Loucy (cell line): ENCODE measurements around the gene CPHXL.

Experiments used
- H2AFZ ChIP-seq: fragments of 200-600 bp; sonication (generic); 2 replicates; pipeline ENCODE4 v1.6.0; 2016; ENCODE audit warnings: antibody characterized with exemption, mild to moderate bottlenecking, low read length, moderate library complexity
- H3F3A ChIP-seq: fragments of 200-600 bp; 2 replicates; pipeline ENCODE4 v1.6.0; 2016; ENCODE audit warnings: antibody characterized with exemption, low read depth, mild to moderate bottlenecking
- H3K27me3 ChIP-seq: fragments of 200-600 bp; sonication (generic); 2 replicates; pipeline ENCODE4 v1.6.1; 2014; ENCODE audit warnings: low read length, mild to moderate bottlenecking; ENCODE audit not compliant: insufficient read depth, poor library complexity, severe bottlenecking
- H3K36me3 ChIP-seq: fragments of 200-600 bp; sonication (generic); 2 replicates; pipeline ENCODE4 v1.6.1; 2016; ENCODE audit warnings: low read length; ENCODE audit not compliant: insufficient read depth
- H3K4me1 ChIP-seq: fragments of 200-600 bp; sonication (generic); 2 replicates; pipeline ENCODE4 v1.5.1; 2014; ENCODE audit warnings: low read length, mild to moderate bottlenecking; ENCODE audit not compliant: insufficient read depth, poor library complexity, severe bottlenecking
- H3K4me2 ChIP-seq: fragments of 200-600 bp; sonication (generic); 2 replicates; pipeline ENCODE4 v1.6.0; 2014; ENCODE audit warnings: antibody characterized with exemption, low read length, low read depth, mild to moderate bottlenecking; ENCODE audit not compliant: poor library complexity, severe bottlenecking
- H3K4me3 ChIP-seq: fragments of 200-600 bp; sonication (generic); 2 replicates; pipeline ENCODE4 v1.5.1; 2014; ENCODE audit warnings: low read length, mild to moderate bottlenecking, mixed read lengths; ENCODE audit not compliant: poor library complexity, severe bottlenecking
- H3K79me2 ChIP-seq: fragments of 200-600 bp; sonication (generic); 2 replicates; pipeline ENCODE4 v1.6.1; 2014; ENCODE audit warnings: low read length; ENCODE audit not compliant: insufficient read depth
- H3K9ac ChIP-seq: fragments of 200-600 bp; sonication (generic); 2 replicates; pipeline ENCODE4 v1.6.0; 2014; ENCODE audit warnings: mild to moderate bottlenecking, low read depth, low read length, moderate library complexity; ENCODE audit not compliant: poor library complexity, severe bottlenecking
- H3K9me2 ChIP-seq: fragments of 200-600 bp; sonication (generic); replicated peaks from 2 replicates; pipeline ENCODE4 v1.6.1; 2016; ENCODE audit warnings: low read depth, low read length, mixed read lengths
- H3K9me3 ChIP-seq: fragments of 200-600 bp; sonication (generic); 2 replicates; pipeline ENCODE4 v1.6.1; 2014; ENCODE audit warnings: mild to moderate bottlenecking, antibody characterized with exemption, low read length, low read depth; ENCODE audit not compliant: insufficient read depth
- H4K20me1 ChIP-seq: fragments of 200-600 bp; sonication (generic); 2 replicates; pipeline ENCODE4 v1.6.0; 2014; ENCODE audit warnings: antibody characterized with exemption, low read length, mild to moderate bottlenecking; ENCODE audit not compliant: insufficient read depth, poor library complexity, severe bottlenecking
- CTCF ChIP-seq: fragments of 200-600 bp; sonication (generic); conservative IDR thresholded peaks from 2 replicates; pipeline ENCODE4 v1.5.1; 2014; ENCODE audit warnings: mild to moderate bottlenecking, antibody characterized with exemption, low read length
- EZH2phosphoT487 ChIP-seq: fragments of 200-600 bp; IDR thresholded peaks from 2 replicates; pipeline ENCODE4 v1.6.1; 2018; ENCODE audit warnings: antibody characterized with exemption, mild to moderate bottlenecking, moderate library complexity, borderline replicate concordance

CPHXL gene

GRCh38 chr16:75703306-75703705 is 23.0 kb downstream of the CPHXL start:
- no peaks in the 10 kb centered on the region for H3K9me2 ChIP-seq
- no peaks in the 10 kb centered on the region for H3K36me3 ChIP-seq
- H3K4me3 ChIP-seq, result no peak overlapping the region

GRCh38 chr16:75702242-75702641 is 24.0 kb downstream of the CPHXL start:
- no peaks in the 10 kb centered on the region for H3K27me3 ChIP-seq
- no peaks in the 10 kb centered on the region for H3K9me2 ChIP-seq
- no peak overlapping the region for H3K4me2 ChIP-seq
- no peak overlapping the region for H3K4me3 ChIP-seq
- no peaks in the 10 kb centered on the region for H4K20me1 ChIP-seq
- H3K36me3 ChIP-seq, result no peaks in the 10 kb centered on the region
- H3K79me2 ChIP-seq, result no peaks in the 10 kb centered on the region
- no peak overlapping the region for H3K9ac ChIP-seq
- no peaks in the 10 kb centered on the region for H3F3A ChIP-seq
- TF ChIP-seq EZH2phosphoT487, result no peak
- TF ChIP-seq CTCF, result no peak
- no peaks in the 10 kb centered on the region for H3K4me1 ChIP-seq
- H3K9me3 ChIP-seq, result no peaks in the 10 kb centered on the region
- no peak overlapping the region for H2AFZ ChIP-seq

More at GRCh38 chr16:75703306-75703705, 23.0 kb downstream of the CPHXL start:
- no peaks in the 10 kb centered on the region for H3K4me1 ChIP-seq
- no peaks in the 10 kb centered on the region for H3F3A ChIP-seq
- no peaks in the 10 kb centered on the region for H3K27me3 ChIP-seq
- no peak overlapping the region for H2AFZ ChIP-seq
- TF ChIP-seq CTCF, result no peak
- H4K20me1 ChIP-seq, result no peaks in the 10 kb centered on the region
- no peaks in the 10 kb centered on the region for H3K79me2 ChIP-seq
- H3K9me3 ChIP-seq, result no peaks in the 10 kb centered on the region
- no peak overlapping the region for H3K4me2 ChIP-seq
- no peak overlapping the region for H3K9ac ChIP-seq

GRCh38 chr16:75701361-75701760 is 24.9 kb downstream of the CPHXL start, which contains the start of gene DUXB:
Gene DUXB, minus strand, starts transcription at chr16:75701461. Its CDS starts 43 bp downstream, at chr16:75701418.
- no peaks in the 10 kb centered on the region for H3K79me2 ChIP-seq
- no peaks in the 10 kb centered on the region for H3K27me3 ChIP-seq
- no peak within 1 kb of the TSS for H2AFZ ChIP-seq
- H3K4me2 ChIP-seq, result no peak within 1 kb of the TSS
- H4K20me1 ChIP-seq, result no peaks in the 10 kb centered on the region
- H3K9me2 ChIP-seq, result no peaks in the 10 kb centered on the region
- H3F3A ChIP-seq, result no peaks in the 10 kb centered on the region
- no peak within 1 kb of the TSS for H3K9ac ChIP-seq
- no peaks in the 10 kb centered on the region for H3K4me1 ChIP-seq
- H3K9me3 ChIP-seq, result no peaks in the 10 kb centered on the region
- TF ChIP-seq EZH2phosphoT487 (no peak), CTCF (no peak)
- no peaks in the 10 kb centered on the region for H3K36me3 ChIP-seq
- H3K4me3 ChIP-seq, result no peak within 1 kb of the TSS
